MV-4-11 (cell line): ENCODE results near the gene TCHP.
"Not testable (repeated sequence)": the region's sequence is repeated elsewhere in the genome, so short reads cannot be mapped to it uniquely, and the experiment has no call there.

ENCODE experiments used
- DNase-seq: peaks from one replicate; lab custom pipeline; 2025; lab: John Stamatoyannopoulos, UW

TCHP gene

GRCh38 chr12:109879351-109880042, 20.6 kb upstream of the TCHP start:
- no peak for DNase-seq

- peak; percentile 67 for DNase-seq
Measured at GRCh38 chr12:109880043-109880931, 19.8 kb upstream of the TCHP start, which contains the start of gene GLTP. Gene GLTP (minus strand): TSS chr12:109880541. CDS start chr12:109880374, 167 bp downstream.

- no peak for DNase-seq
Measured at GRCh38 chr12:109880938-109881337, 19.1 kb upstream of the TCHP start.

- no peak for DNase-seq
Measured at GRCh38 chr12:109881752-109882151, 18.3 kb upstream of the TCHP start.

GRCh38 chr12:109883461-109883860, 16.6 kb upstream of the TCHP start:
- DNase-seq: no peak

- no peak for DNase-seq
Measured at GRCh38 chr12:109885616-109886015, 14.5 kb upstream of the TCHP start.

GRCh38 chr12:109888179-109889020, 11.7 kb upstream of the TCHP start:
- peak; percentile 55 for DNase-seq

- DNase-seq: no peak
Measured at GRCh38 chr12:109890620-109891170, 9.4 kb upstream of the TCHP start.

GRCh38 chr12:109891731-109892130, 8.3 kb upstream of the TCHP start:
- not testable (repeated sequence) for DNase-seq

GRCh38 chr12:109892165-109892715, 7.8 kb upstream of the TCHP start:
- DNase-seq: no peak

- no peak for DNase-seq
Measured at GRCh38 chr12:109892748-109893147, 7.3 kb upstream of the TCHP start.

- DNase-seq: peak; percentile 11
Measured at GRCh38 chr12:109893261-109893995, 6.6 kb upstream of the TCHP start.

GRCh38 chr12:109894939-109895338, 5.1 kb upstream of the TCHP start:
- no peak for DNase-seq

GRCh38 chr12:109896188-109896587, 3.9 kb upstream of the TCHP start:
- DNase-seq: no peak

- DNase-seq: no peak
Measured at GRCh38 chr12:109897029-109897428, 3.0 kb upstream of the TCHP start.

GRCh38 chr12:109899345-109899744, 729 bp upstream of the TCHP start:
- not testable (repeated sequence) for DNase-seq

GRCh38 chr12:109900752-109901580, 892 bp downstream of the TCHP start:
- no peak for DNase-seq

- DNase-seq: no peak
Measured at GRCh38 chr12:109902891-109903418, 2.9 kb downstream of the TCHP start.

- no peak for DNase-seq
Measured at GRCh38 chr12:109905301-109905700, 5.2 kb downstream of the TCHP start.
